Measurements from ENCODE around the gene MAST4.

The MAST4 gene

GRCh38 chr5:66880401-66880800 is 284.2 kb downstream of the MAST4 start:
- DNase-seq (ENCODE audit: low read depth): no peak
- no peak overlapping the region for H3K4me3 ChIP-seq (ENCODE audit: low read depth, low read length)
- TF ChIP-seq CTCF (conservative IDR thresholded peaks at IDR 0.05; ENCODE audit: low read depth, low read length): no peak

- no peak for TF ChIP-seq CTCF (conservative IDR thresholded peaks at IDR 0.05; ENCODE audit: low read depth, low read length)
- peak; percentile 47 for DNase-seq (ENCODE audit: low read depth)
- no peak overlapping the region for H3K4me3 ChIP-seq (ENCODE audit: low read depth, low read length)
These were observed 285.4 kb downstream of the MAST4 start for GRCh38 chr5:66881480-66882161.

- no peak for TF ChIP-seq CTCF (conservative IDR thresholded peaks at IDR 0.05; ENCODE audit: low read depth, low read length)
- DNase-seq (ENCODE audit: low read depth): peak; percentile 85
- no peak overlapping the region for H3K4me3 ChIP-seq (ENCODE audit: low read depth, low read length)
These were observed 286.5 kb downstream of the MAST4 start for GRCh38 chr5:66882606-66883227.

GRCh38 chr5:66884564-66885243 is 288.5 kb downstream of the MAST4 start:
- no peak for DNase-seq (ENCODE audit: low read depth)

GRCh38 chr5:66886941-66887340 is 290.7 kb downstream of the MAST4 start:
- no peak for TF ChIP-seq CTCF (conservative IDR thresholded peaks at IDR 0.05; ENCODE audit: low read depth, low read length)
- DNase-seq (ENCODE audit: low read depth): no peak
- no peak overlapping the region for H3K4me3 ChIP-seq (ENCODE audit: low read depth, low read length)

More at GRCh38 chr5:66884564-66885243, 288.5 kb downstream of the MAST4 start:
- H3K4me3 ChIP-seq (ENCODE audit: low read depth, low read length): no peak overlapping the region
- TF ChIP-seq CTCF (conservative IDR thresholded peaks at IDR 0.05; ENCODE audit: low read depth, low read length): no peak

- peak; percentile 28 for DNase-seq (ENCODE audit: low read depth)
- H3K4me3 ChIP-seq (ENCODE audit: low read depth, low read length): no peak overlapping the region
- no peak for TF ChIP-seq CTCF (conservative IDR thresholded peaks at IDR 0.05; ENCODE audit: low read depth, low read length)
These were observed 292.4 kb downstream of the MAST4 start for GRCh38 chr5:66888613-66889012.

Data from choroid plexus epithelial cell (primary cell).